Parathyroid adenoma (tissue), 2 donors: ENCODE data around the gene TNN.

Experiments
- H2AFZ ChIP-seq: fragments of 300-600 bp; sonication (generic); one replicate; pipeline ENCODE4 v1.7.0; 2017; ENCODE audit warnings: antibody characterized with exemption, mild to moderate bottlenecking
- H3K27ac ChIP-seq: fragments of 300-600 bp; sonication (generic); one replicate; pipeline ENCODE4 v1.7.0; 2017
- H3K27me3 ChIP-seq: fragments of 300-600 bp; sonication (generic); one replicate; pipeline ENCODE4 v1.7.0; 2017; ENCODE audit warnings: low read length; ENCODE audit not compliant: control insufficient read depth, insufficient read depth
- H3K36me3 ChIP-seq: fragments of 300-600 bp; sonication (generic); one replicate; pipeline ENCODE4 v1.7.0; 2017; ENCODE audit warnings: low read length; ENCODE audit not compliant: control insufficient read depth, insufficient read depth
- H3K4me1 ChIP-seq: fragments of 300-600 bp; sonication (generic); one replicate; pipeline ENCODE4 v1.7.0; 2017; ENCODE audit warnings: control low read depth
- H3K4me2 ChIP-seq: fragments of 300-600 bp; sonication (generic); one replicate; pipeline ENCODE4 v1.7.0; 2017; ENCODE audit warnings: low read length
- H3K4me3 ChIP-seq: fragments of 300-600 bp; sonication (generic); one replicate; pipeline ENCODE4 v1.7.0; 2017; ENCODE audit warnings: low read depth, low read length
- H3K79me2 ChIP-seq: fragments of 300-600 bp; sonication (generic); one replicate; pipeline ENCODE4 v1.7.0; 2017; ENCODE audit warnings: control low read depth
- H3K9ac ChIP-seq: fragments of 300-600 bp; sonication (generic); one replicate; pipeline ENCODE4 v1.7.0; 2017; ENCODE audit warnings: mild to moderate bottlenecking
- H3K9me3 ChIP-seq: fragments of 300-600 bp; sonication (generic); one replicate; pipeline ENCODE4 v1.7.0; 2017; ENCODE audit warnings: low read length; ENCODE audit not compliant: control insufficient read depth
- TF ChIP-seq, protein P1 (sequence below): fragments of 300-600 bp; sonication (generic); IDR thresholded peaks from one replicate; pipeline ENCODE4 v1.7.0; 2017; ENCODE audit warnings: antibody characterized with exemption, mild to moderate bottlenecking
- donor health status: primary hyperparathyroidism.

The TNN gene

DNA sequence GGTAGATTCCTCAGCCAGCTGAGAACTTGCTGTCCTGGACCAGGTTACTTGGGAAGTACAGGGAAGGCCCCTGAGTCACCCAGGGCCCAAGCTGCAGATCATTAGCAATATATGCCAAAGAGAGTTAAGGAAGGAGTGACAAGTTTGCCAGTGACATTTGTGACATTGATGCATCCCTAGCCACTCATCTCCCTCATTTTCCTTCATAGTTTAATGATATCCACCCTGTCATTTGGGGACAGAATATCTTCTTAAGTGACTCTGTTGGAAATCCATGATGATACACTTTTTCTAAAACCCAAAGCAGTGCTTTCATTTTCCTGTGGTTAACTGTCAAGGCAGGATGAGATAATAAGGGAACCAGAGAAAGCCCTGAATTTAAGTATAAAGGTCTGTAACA is 3.2 kb downstream of the TNN start:
- Histone ChIP-seq H3K79me2 (no peaks in the 10 kb centered on the region), H3K4me1 (no peaks in the 10 kb centered on the region), H2AFZ (no peak overlapping the region), H3K9me3 (no peaks in the 10 kb centered on the region), H3K9ac (no peak overlapping the region), H3K4me2 (no peak overlapping the region), H3K36me3 (no peaks in the 10 kb centered on the region), H3K27ac (no peak overlapping the region), H3K4me3 (no peak overlapping the region), H3K27me3 (no peaks in the 10 kb centered on the region)
- TF ChIP-seq, protein P1, sequence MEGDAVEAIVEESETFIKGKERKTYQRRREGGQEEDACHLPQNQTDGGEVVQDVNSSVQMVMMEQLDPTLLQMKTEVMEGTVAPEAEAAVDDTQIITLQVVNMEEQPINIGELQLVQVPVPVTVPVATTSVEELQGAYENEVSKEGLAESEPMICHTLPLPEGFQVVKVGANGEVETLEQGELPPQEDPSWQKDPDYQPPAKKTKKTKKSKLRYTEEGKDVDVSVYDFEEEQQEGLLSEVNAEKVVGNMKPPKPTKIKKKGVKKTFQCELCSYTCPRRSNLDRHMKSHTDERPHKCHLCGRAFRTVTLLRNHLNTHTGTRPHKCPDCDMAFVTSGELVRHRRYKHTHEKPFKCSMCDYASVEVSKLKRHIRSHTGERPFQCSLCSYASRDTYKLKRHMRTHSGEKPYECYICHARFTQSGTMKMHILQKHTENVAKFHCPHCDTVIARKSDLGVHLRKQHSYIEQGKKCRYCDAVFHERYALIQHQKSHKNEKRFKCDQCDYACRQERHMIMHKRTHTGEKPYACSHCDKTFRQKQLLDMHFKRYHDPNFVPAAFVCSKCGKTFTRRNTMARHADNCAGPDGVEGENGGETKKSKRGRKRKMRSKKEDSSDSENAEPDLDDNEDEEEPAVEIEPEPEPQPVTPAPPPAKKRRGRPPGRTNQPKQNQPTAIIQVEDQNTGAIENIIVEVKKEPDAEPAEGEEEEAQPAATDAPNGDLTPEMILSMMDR = no peak

DNA sequence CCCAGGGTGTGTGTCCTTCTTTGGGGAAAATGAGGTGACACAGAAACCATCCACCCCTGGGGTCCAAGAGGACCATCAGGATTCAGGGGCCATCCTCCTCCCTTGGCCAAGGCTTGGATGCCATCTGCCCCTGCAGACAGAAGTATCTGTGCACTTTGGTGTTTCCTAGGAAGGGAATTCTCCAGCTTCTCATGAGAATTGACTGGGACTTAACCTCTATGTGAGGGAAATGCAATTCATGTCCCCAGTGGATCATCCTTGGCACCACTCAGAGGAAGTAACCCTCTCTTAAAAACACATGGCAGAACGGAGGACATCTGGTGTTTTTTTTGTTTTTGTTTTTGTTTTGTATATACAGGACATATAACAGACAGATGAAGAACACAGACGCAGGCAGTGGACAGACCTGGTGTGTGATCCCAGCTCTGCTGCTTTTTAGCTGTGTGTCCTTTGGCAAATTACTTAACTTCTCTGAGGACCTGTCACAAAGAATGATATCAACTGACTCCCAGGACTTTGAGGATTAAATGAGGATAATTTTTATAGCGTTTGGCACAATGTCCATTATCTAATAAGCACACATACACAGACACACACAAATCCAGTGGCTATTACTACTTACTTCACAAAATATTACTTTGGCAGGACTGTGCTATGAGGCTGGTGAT is 3.8 kb downstream of the TNN start:
- TF ChIP-seq, protein P1 = no peak
- H3K27ac ChIP-seq = no peak overlapping the region
- H3K9ac ChIP-seq = no peak overlapping the region
- H3K79me2 ChIP-seq = no peaks in the 10 kb centered on the region
- no peak overlapping the region for H2AFZ ChIP-seq
- no peak overlapping the region for H3K4me2 ChIP-seq
- H3K4me1 ChIP-seq = no peaks in the 10 kb centered on the region
- H3K4me3 ChIP-seq = no peak overlapping the region
- no peaks in the 10 kb centered on the region for H3K9me3 ChIP-seq
- H3K36me3 ChIP-seq = no peaks in the 10 kb centered on the region
- H3K27me3 ChIP-seq = no peaks in the 10 kb centered on the region

DNA sequence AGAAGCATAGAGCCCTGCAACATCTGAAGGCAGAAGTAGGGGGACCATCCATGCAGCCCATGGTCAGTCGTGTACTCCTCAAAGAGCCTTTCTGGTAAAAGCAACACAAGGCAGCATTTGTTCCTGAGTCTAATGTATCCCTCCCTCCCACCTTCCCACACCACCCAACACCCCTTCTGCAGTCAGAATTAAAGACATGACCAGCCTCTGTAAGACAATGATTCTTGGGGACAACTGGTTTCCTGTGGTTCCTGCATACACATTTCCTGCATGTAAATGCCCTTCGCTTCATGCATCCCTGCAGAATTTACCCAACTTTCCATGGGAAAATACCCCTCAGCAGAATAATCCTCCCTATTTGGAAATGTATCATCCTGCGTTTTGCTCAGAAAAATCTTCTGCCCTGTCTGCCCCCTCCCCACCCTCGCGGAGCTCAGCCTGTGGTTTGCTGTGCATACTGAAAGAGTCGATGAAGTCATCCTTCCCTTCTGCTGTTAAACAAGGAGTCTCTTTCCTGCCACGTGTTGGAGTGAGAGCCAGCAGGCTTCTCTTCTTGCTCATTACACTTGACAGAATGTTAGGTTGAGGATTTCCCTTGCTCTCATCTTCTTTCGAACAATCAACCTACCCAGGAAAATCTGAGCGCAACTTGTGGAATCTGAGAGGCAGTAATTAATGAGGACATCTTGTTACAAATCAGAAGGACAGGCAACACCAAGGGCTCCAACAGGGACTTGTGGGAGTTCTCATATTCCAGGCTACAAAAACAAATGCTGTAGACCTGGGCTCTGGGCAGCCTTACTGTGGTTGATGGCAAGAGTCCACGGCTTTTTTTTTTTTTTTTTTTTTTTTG is 4.7 kb downstream of the TNN start:
- Histone ChIP-seq H3K4me1 (no peaks in the 10 kb centered on the region), H3K79me2 (no peaks in the 10 kb centered on the region), H3K9me3 (no peaks in the 10 kb centered on the region), H3K4me3 (no peak overlapping the region), H3K9ac (no peak overlapping the region), H3K27ac (no peak overlapping the region), H3K4me2 (no peak overlapping the region), H3K27me3 (no peaks in the 10 kb centered on the region), H2AFZ (peak overlapping the region; percentile 50), H3K36me3 (no peaks in the 10 kb centered on the region)
- TF ChIP-seq, protein P1 = no peak

GRCh38 chr1:175073061-175073460 is 5.4 kb downstream of the TNN start:
- Histone ChIP-seq H3K27me3 (no peaks in the 10 kb centered on the region), H3K79me2 (no peaks in the 10 kb centered on the region), H3K4me3 (no peak overlapping the region), H2AFZ (no peak overlapping the region), H3K9ac (no peak overlapping the region), H3K4me1 (no peaks in the 10 kb centered on the region), H3K4me2 (no peak overlapping the region), H3K27ac (no peak overlapping the region), H3K36me3 (no peaks in the 10 kb centered on the region), H3K9me3 (no peaks in the 10 kb centered on the region)
- TF ChIP-seq, protein P1 = no peak
